ENCODE measurements around the gene FKBP2. TPM values are rescaled to one million over a fixed set of nuclear protein-coding genes. Genes with fewer than 3 reads are reported as not detected.

FKBP2 gene
- total and polyA plus RNA-seq, 2 experiments from 2014 or later: 40.7 to 188 TPM

DNA sequence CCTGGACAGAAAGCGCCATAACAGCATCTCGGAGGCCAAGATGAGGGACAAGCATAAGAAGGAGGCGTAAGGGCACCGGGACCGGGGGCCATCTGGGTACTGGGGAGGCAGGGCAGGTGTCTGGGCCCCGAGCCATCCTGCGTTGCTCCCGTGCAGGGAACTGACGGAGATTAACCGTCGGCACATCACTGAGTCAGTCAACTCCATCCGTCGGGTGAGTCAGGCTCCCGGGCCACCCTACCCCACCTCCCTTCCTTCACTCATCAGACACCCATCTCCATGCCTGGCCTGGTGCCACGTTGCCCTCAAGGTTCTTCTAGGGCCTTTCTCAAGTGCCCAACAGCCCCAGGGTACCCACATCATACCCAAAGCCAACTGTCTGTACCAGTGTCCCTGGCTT is 25.4 kb downstream of the FKBP2 start:
- no peaks in the 10 kb centered on the region for H3K79me2 ChIP-seq (ENCODE audit: insufficient read depth)
- H3K9me2 ChIP-seq (ENCODE audit: insufficient read depth): no peaks in the 10 kb centered on the region
- H3K4me2 ChIP-seq (ENCODE audit: unreplicated experiment): no peak overlapping the region
- peaks cover 7% of the 10 kb centered on the region; the same call in 1 of the 2 replicates for H3K36me3 ChIP-seq (ENCODE audit: low read depth)
- H3K27me3 ChIP-seq (replicated peaks; ENCODE audit: insufficient read depth): no peaks in the 10 kb centered on the region
- H4K20me1 ChIP-seq (ENCODE audit: insufficient read depth): no peaks in the 10 kb centered on the region
- peak; percentile 38 for DNase-seq
- in situ Hi-C loops (cut with MboI): no loop called here
- no peak overlapping the region for H3K9ac ChIP-seq
- peaks cover 17% of the 10 kb centered on the region for H3K4me1 ChIP-seq (ENCODE audit: insufficient read depth)
- TF ChIP-seq EZH2 (IDR thresholded peaks at IDR 0.05; ENCODE audit: insufficient read depth, poor library complexity, severe bottlenecking) (no peak), EZH2phosphoT487 (IDR thresholded peaks at IDR 0.05; ENCODE audit: insufficient read depth, low read depth) (no peak)
- H3K9me3 ChIP-seq (ENCODE audit: low read depth): no peaks in the 10 kb centered on the region
- WGBS, 2 experiments (ENCODE audit: low coverage in 1 of 2, low lambda C conversion rate in 2 of 2, missing lambda C conversion rate in 2 of 2): 69 to 77% methylated on average over 13 to 15 of the region's 15 CpGs
- no peak overlapping the region for H2AFZ ChIP-seq
- H3K27ac ChIP-seq: no peak overlapping the region
- H3K4me3 ChIP-seq: no peak overlapping the region
- peaks cover 12% of the 10 kb centered on the region for H3F3A ChIP-seq (ENCODE audit: insufficient read depth)

GRCh38 chr11:64267207-64267945 is 26.5 kb downstream of the FKBP2 start:
- Histone ChIP-seq H3K4me1 (ENCODE audit: insufficient read depth) (peaks cover 23% of the 10 kb centered on the region), H3K27me3 (replicated peaks; ENCODE audit: insufficient read depth) (no peaks in the 10 kb centered on the region), H4K20me1 (ENCODE audit: insufficient read depth) (no peaks in the 10 kb centered on the region), H3K9me2 (ENCODE audit: insufficient read depth) (no peaks in the 10 kb centered on the region), H2AFZ (no peak overlapping the region), H3K79me2 (ENCODE audit: insufficient read depth) (peaks cover 10% of the 10 kb centered on the region), H3F3A (ENCODE audit: insufficient read depth) (peaks cover 19% of the 10 kb centered on the region), H3K9ac (peak overlapping the region; percentile 84; the same call in 1 of the 2 replicates), H3K27ac (peak overlapping the region; percentile 83), H3K9me3 (ENCODE audit: low read depth) (no peaks in the 10 kb centered on the region), H3K4me2 (ENCODE audit: unreplicated experiment) (no peak overlapping the region), H3K36me3 (ENCODE audit: low read depth) (peaks cover 7% of the 10 kb centered on the region; the same call in 1 of the 2 replicates), H3K4me3 (no peak overlapping the region)
- TF ChIP-seq EZH2phosphoT487 (IDR thresholded peaks at IDR 0.05; ENCODE audit: insufficient read depth, low read depth) (no peak), EZH2 (IDR thresholded peaks at IDR 0.05; ENCODE audit: insufficient read depth, poor library complexity, severe bottlenecking) (no peak)
- in situ Hi-C loops (cut with MboI): no loop called here
- WGBS, 2 experiments (ENCODE audit: low coverage in 1 of 2, low lambda C conversion rate in 2 of 2, missing lambda C conversion rate in 2 of 2): 79% methylated on average over 25 to 27 of the region's 27 CpGs
- DNase-seq: peak; percentile 48

- H3K4me2 ChIP-seq (ENCODE audit: unreplicated experiment): peak overlapping the region; percentile 83
- H2AFZ ChIP-seq: no peak overlapping the region
- H3F3A ChIP-seq (ENCODE audit: insufficient read depth): peaks cover 23% of the 10 kb centered on the region
- no peak for TF ChIP-seq EZH2 (IDR thresholded peaks at IDR 0.05; ENCODE audit: insufficient read depth, poor library complexity, severe bottlenecking)
- TF ChIP-seq EZH2phosphoT487 (IDR thresholded peaks at IDR 0.05; ENCODE audit: insufficient read depth, low read depth): no peak
- no peaks in the 10 kb centered on the region for H3K27me3 ChIP-seq (replicated peaks; ENCODE audit: insufficient read depth)
- peak overlapping the region; percentile 75 for H3K4me3 ChIP-seq
- 54 to 56% methylated on average over 22 of the region's 23 CpGs for WGBS, 2 experiments (ENCODE audit: low coverage in 1 of 2, low lambda C conversion rate in 2 of 2, missing lambda C conversion rate in 2 of 2)
- H3K9me3 ChIP-seq (ENCODE audit: low read depth): no peaks in the 10 kb centered on the region
- DNase-seq: no peak
- peaks cover 23% of the 10 kb centered on the region for H3K4me1 ChIP-seq (ENCODE audit: insufficient read depth)
- H3K79me2 ChIP-seq (ENCODE audit: insufficient read depth): peaks cover 19% of the 10 kb centered on the region
- peaks cover under 1% of the 10 kb centered on the region; the same call in 1 of the 2 replicates for H3K36me3 ChIP-seq (ENCODE audit: low read depth)
- in situ Hi-C loops (cut with MboI): no loop called here
- peak overlapping the region; percentile 84 for H3K9ac ChIP-seq
- H3K27ac ChIP-seq: peak overlapping the region; percentile 83
- H4K20me1 ChIP-seq (ENCODE audit: insufficient read depth): no peaks in the 10 kb centered on the region
- no peaks in the 10 kb centered on the region for H3K9me2 ChIP-seq (ENCODE audit: insufficient read depth)
These were observed 27.4 kb downstream of the FKBP2 start for GRCh38 chr11:64268025-64268892.

DNA sequence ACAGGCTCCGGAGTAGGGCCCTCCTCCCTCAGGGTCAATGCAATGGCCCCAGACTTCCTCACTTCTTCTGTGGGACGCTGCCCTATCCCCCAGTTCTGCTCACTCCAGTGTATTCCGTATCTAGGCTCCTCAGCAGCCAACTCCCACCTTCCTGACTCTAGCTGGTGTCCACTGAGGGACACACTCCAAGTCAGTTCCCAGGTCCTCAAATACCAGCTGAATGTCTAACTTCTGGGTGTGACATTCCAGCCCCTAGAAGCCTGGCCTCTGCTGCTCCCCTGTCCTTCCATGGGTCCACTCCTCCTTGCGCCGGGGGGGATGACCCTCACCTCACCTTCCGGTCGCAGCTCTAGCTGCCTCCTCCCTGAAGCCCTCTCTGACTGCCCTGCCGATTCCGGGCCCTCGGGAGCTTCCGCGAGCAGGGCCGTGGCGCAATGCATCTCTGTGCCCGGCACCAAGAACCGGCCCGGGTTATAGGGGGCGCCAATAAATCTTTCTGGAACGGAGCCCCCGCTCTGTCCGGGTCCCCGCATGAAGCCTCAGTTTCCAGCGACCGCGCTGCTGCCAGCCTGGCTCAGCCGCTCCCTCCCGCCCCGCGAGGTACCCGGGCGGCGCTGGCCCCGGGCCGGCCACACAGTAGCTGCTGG is 28.1 kb downstream of the FKBP2 start:
- no peaks in the 10 kb centered on the region; the same call in 1 of the 2 replicates for H3K36me3 ChIP-seq (ENCODE audit: low read depth)
- peak overlapping the region; percentile 84 for H3K9ac ChIP-seq
- peak; percentile 75 for DNase-seq
- no peaks in the 10 kb centered on the region for H3K27me3 ChIP-seq (replicated peaks; ENCODE audit: insufficient read depth)
- peaks cover 23% of the 10 kb centered on the region for H3K4me1 ChIP-seq (ENCODE audit: insufficient read depth)
- H3K79me2 ChIP-seq (ENCODE audit: insufficient read depth): peaks cover 24% of the 10 kb centered on the region
- TF ChIP-seq EZH2phosphoT487 (IDR thresholded peaks at IDR 0.05; ENCODE audit: insufficient read depth, low read depth): no peak
- TF ChIP-seq EZH2 (IDR thresholded peaks at IDR 0.05; ENCODE audit: insufficient read depth, poor library complexity, severe bottlenecking): no peak
- H3K4me3 ChIP-seq: peak overlapping the region; percentile 75
- no peaks in the 10 kb centered on the region for H3K9me3 ChIP-seq (ENCODE audit: low read depth)
- in situ Hi-C loops (cut with MboI): no loop called here
- peak overlapping the region; percentile 83 for H3K27ac ChIP-seq
- H2AFZ ChIP-seq: peak overlapping the region; percentile 54
- peak overlapping the region; percentile 83 for H3K4me2 ChIP-seq (ENCODE audit: unreplicated experiment)
- peaks cover 23% of the 10 kb centered on the region for H3F3A ChIP-seq (ENCODE audit: insufficient read depth)
- H3K9me2 ChIP-seq (ENCODE audit: insufficient read depth): no peaks in the 10 kb centered on the region
- H4K20me1 ChIP-seq (ENCODE audit: insufficient read depth): no peaks in the 10 kb centered on the region
- WGBS, 2 experiments (ENCODE audit: low coverage in 1 of 2, low lambda C conversion rate in 2 of 2, missing lambda C conversion rate in 2 of 2): 3% methylated on average over 18 to 32 of the region's 34 CpGs
